Fibroblast of the aortic adventitia (primary cell): Measurements from ENCODE around the gene HOXC5. TPM values are rescaled to one million over a fixed set of nuclear protein-coding genes. Genes with fewer than 3 reads are reported as not detected.

ENCODE experiments used
- DNase-seq: peaks from one replicate; pipeline ENCODE4 v3.0.0-alpha.2; 2010; ENCODE audit warnings: low read depth
- H3K4me3 ChIP-seq: 2 replicates; pipeline ENCODE4 v1.5.1; 2011; ENCODE audit warnings: low read depth, mild to moderate bottlenecking, control low read depth, low read length, moderate library complexity
- CTCF ChIP-seq: IDR thresholded peaks from 2 replicates; pipeline ENCODE4 v1.5.1; 2011; ENCODE audit warnings: mild to moderate bottlenecking, low read length, control low read depth, inconsistent platforms; ENCODE audit not compliant: insufficient read depth
- total RNA-seq: library from RNA; depleted of rRNA; stranded (reverse); fragments of >200 nt; gene quantifications from 2 replicates; pipeline ENCODE4 v1.2.3, GENCODE V29; 2012; ENCODE audit warnings: low replicate concordance

The HOXC5 gene
- total RNA-seq, 1 donor = 0.18 TPM

GRCh38 chr12:54051874-54052437, 19.1 kb downstream of the HOXC5 start:
- H3K4me3 ChIP-seq = no peak overlapping the region
- no peak for DNase-seq
- no peak for TF ChIP-seq CTCF

GRCh38 chr12:54052438-54053002, 19.7 kb downstream of the HOXC5 start:
- DNase-seq = no peak
- TF ChIP-seq CTCF = no peak
- H3K4me3 ChIP-seq = no peak overlapping the region

GRCh38 chr12:54053003-54053750, 20.3 kb downstream of the HOXC5 start:
- peak overlapping the region; percentile 77 for H3K4me3 ChIP-seq
- no peak for TF ChIP-seq CTCF
- no peak for DNase-seq

- TF ChIP-seq CTCF = no peak
- peak; percentile 63 for DNase-seq
- peak within 1 kb of the TSS; percentile 77 for H3K4me3 ChIP-seq
Measured at GRCh38 chr12:54053751-54054741, 21.2 kb downstream of the HOXC5 start, which contains the start of gene HOXC4. Gene HOXC4 (plus strand): TSS chr12:54053835. CDS start chr12:54053923, 88 bp downstream.

- no peak for DNase-seq
- no peak for TF ChIP-seq CTCF
- peak overlapping the region; percentile 77 for H3K4me3 ChIP-seq
Measured at GRCh38 chr12:54054742-54055194, 21.9 kb downstream of the HOXC5 start.

- TF ChIP-seq CTCF = no peak
- DNase-seq = no peak
- peak overlapping the region; percentile 51 for H3K4me3 ChIP-seq
Measured at GRCh38 chr12:54055552-54055951, 22.7 kb downstream of the HOXC5 start.
